WTC11 (cell line): ENCODE results near the gene LAMC1. TPM values are rescaled to one million over a fixed set of nuclear protein-coding genes. Genes with fewer than 3 reads are reported as not detected.

ENCODE experiments used
- ATAC-seq: fragments of 200-7000 bp; cut with Tn5 transposase; 2 replicates; pipeline ENCODE4 v1.10.0; 2021; ENCODE audit warnings: mild to moderate bottlenecking, moderate library complexity
- CTCF ChIA-PET: fragments of 300-600 bp; sonication (Branson Sonifier 250); formaldehyde crosslinking; loops from one replicate; lab custom pipeline; 2021; ENCODE audit warnings: antibody characterized with exemption; lab: Charles Lee
- POLR2A ChIA-PET: fragments of 350-600 bp; sonication (Branson Sonifier 250); formaldehyde crosslinking; loops from one replicate; lab custom pipeline; 2021; ENCODE audit warnings: antibody characterized with exemption; lab: Charles Lee
- DNase-seq: peaks from one replicate; pipeline ENCODE4 v3.0.0; 2021; ENCODE audit warnings: low spot score
- H3K27ac Mint-ChIP-seq: 2 replicates; pipeline ENCODE4 v1.8.0; 2021; ENCODE audit warnings: mixed read lengths
- H3K27me3 Mint-ChIP-seq: 2 replicates; pipeline ENCODE4 v1.8.0; 2021; ENCODE audit warnings: low read depth, mild to moderate bottlenecking, moderate library complexity, mixed read lengths
- H3K36me3 Mint-ChIP-seq: 2 replicates; pipeline ENCODE4 v1.8.0; 2021; ENCODE audit warnings: mixed read lengths
- H3K4me1 Mint-ChIP-seq: 2 replicates; pipeline ENCODE4 v1.8.0; 2022; ENCODE audit warnings: mixed read lengths
- H3K4me3 Mint-ChIP-seq: 2 replicates; pipeline ENCODE4 v1.8.0; 2021; ENCODE audit warnings: mild to moderate bottlenecking, moderate library complexity, mixed read lengths
- H3K9me3 Mint-ChIP-seq: 2 replicates; pipeline ENCODE4 v1.8.0; 2021; ENCODE audit warnings: mixed read lengths
- ETV6 ChIP-seq: sonication (generic); formaldehyde crosslinking; IDR thresholded peaks from 2 replicates; pipeline ENCODE4 v1.8.1; 2022; ENCODE audit warnings: mild to moderate bottlenecking, missing genetic modification reagents
- FOXK1 ChIP-seq: sonication (generic); formaldehyde crosslinking; IDR thresholded peaks from 2 replicates; pipeline ENCODE4 v1.8.0; 2022; ENCODE audit warnings: mild to moderate bottlenecking, moderate library complexity, missing genetic modification reagents
- GRHL2 ChIP-seq: fragments of 250-450 bp; sonication (Bioruptor Pico); IDR thresholded peaks from 2 replicates; pipeline ENCODE4 v1.8.0; 2022; ENCODE audit warnings: mild to moderate bottlenecking, moderate library complexity; ENCODE audit not compliant: insufficient replicate concordance, severe bottlenecking
- IRF2 ChIP-seq: sonication (generic); formaldehyde crosslinking; IDR thresholded peaks from 2 replicates; pipeline ENCODE4 v1.8.0; 2022; ENCODE audit warnings: low read depth, missing genetic modification reagents, borderline replicate concordance
- NR1H2 ChIP-seq: sonication (generic); formaldehyde crosslinking; IDR thresholded peaks from 2 replicates; pipeline ENCODE4 v1.9.0; 2021; ENCODE audit warnings: mild to moderate bottlenecking, moderate library complexity, missing genetic modification reagents
- SOX15 ChIP-seq: fragments of 250-450 bp; sonication (Bioruptor Pico); IDR thresholded peaks from 2 replicates; pipeline ENCODE4 v1.9.0; 2021; ENCODE audit warnings: mild to moderate bottlenecking
- SP1 ChIP-seq: sonication (generic); formaldehyde crosslinking; conservative IDR thresholded peaks from 2 replicates; pipeline ENCODE4 v1.8.1; 2022; ENCODE audit warnings: missing genetic modification reagents
- TCF7 ChIP-seq: sonication (generic); formaldehyde crosslinking; IDR thresholded peaks from 2 replicates; pipeline ENCODE4 v1.8.0; 2022; ENCODE audit warnings: mild to moderate bottlenecking, low read depth, missing genetic modification reagents, moderate library complexity
- TEAD1 ChIP-seq: sonication (generic); formaldehyde crosslinking; IDR thresholded peaks from 2 replicates; pipeline ENCODE4 v1.8.0; 2022; ENCODE audit warnings: mild to moderate bottlenecking, missing genetic modification reagents
- ZBTB21 ChIP-seq: sonication (generic); formaldehyde crosslinking; IDR thresholded peaks from 2 replicates; pipeline ENCODE4 v1.8.1; 2023; ENCODE audit warnings: mild to moderate bottlenecking, missing genetic modification reagents, borderline replicate concordance
- ZNF121 ChIP-seq: sonication (generic); formaldehyde crosslinking; IDR thresholded peaks from 2 replicates; pipeline ENCODE4 v1.8.0; 2023; ENCODE audit warnings: missing genetic modification reagents
- ZNF317 ChIP-seq: sonication (generic); formaldehyde crosslinking; IDR thresholded peaks from 2 replicates; pipeline ENCODE4 v1.8.1; 2023; ENCODE audit warnings: low read depth, mild to moderate bottlenecking, moderate library complexity, missing genetic modification reagents, borderline replicate concordance
- ZNF396 ChIP-seq: fragments of 250-450 bp; sonication (Bioruptor Pico); IDR thresholded peaks from 2 replicates; pipeline ENCODE4 v1.8.0; 2021; ENCODE audit warnings: mild to moderate bottlenecking, moderate library complexity, borderline replicate concordance
- total RNA-seq: library from RNA; stranded (reverse); gene quantifications from 3 replicates; pipeline ENCODE4 v1.2.3, GENCODE V29; 2021
- TF ChIP-seq, protein P1 (sequence below): fragments of 250-450 bp; sonication (Bioruptor Pico); IDR thresholded peaks from 2 replicates; pipeline ENCODE4 v1.9.0; 2021; ENCODE audit warnings: mild to moderate bottlenecking, borderline replicate concordance
- TF ChIP-seq, protein P2 (sequence below): sonication (generic); formaldehyde crosslinking; IDR thresholded peaks from 2 replicates; pipeline ENCODE4 v1.8.1; 2023; ENCODE audit warnings: mild to moderate bottlenecking, missing genetic modification reagents, borderline replicate concordance
- TF ChIP-seq, protein P3 (sequence below): fragments of 200-600 bp; IDR thresholded peaks from 2 replicates; pipeline ENCODE4 v1.8.0; 2022; ENCODE audit warnings: antibody characterized with exemption
- TF ChIP-seq, protein P4 (sequence below): sonication (generic); formaldehyde crosslinking; IDR thresholded peaks from 2 replicates; pipeline ENCODE4 v1.8.1; 2023; ENCODE audit warnings: mild to moderate bottlenecking, missing genetic modification reagents
- TF ChIP-seq, protein P5 (sequence below): sonication (generic); formaldehyde crosslinking; IDR thresholded peaks from 2 replicates; pipeline ENCODE4 v1.8.1; 2023; ENCODE audit warnings: mild to moderate bottlenecking, missing genetic modification reagents, moderate library complexity

The LAMC1 gene
- total RNA-seq, 1 experiment from 2014 or later, result 162 TPM

DNA sequence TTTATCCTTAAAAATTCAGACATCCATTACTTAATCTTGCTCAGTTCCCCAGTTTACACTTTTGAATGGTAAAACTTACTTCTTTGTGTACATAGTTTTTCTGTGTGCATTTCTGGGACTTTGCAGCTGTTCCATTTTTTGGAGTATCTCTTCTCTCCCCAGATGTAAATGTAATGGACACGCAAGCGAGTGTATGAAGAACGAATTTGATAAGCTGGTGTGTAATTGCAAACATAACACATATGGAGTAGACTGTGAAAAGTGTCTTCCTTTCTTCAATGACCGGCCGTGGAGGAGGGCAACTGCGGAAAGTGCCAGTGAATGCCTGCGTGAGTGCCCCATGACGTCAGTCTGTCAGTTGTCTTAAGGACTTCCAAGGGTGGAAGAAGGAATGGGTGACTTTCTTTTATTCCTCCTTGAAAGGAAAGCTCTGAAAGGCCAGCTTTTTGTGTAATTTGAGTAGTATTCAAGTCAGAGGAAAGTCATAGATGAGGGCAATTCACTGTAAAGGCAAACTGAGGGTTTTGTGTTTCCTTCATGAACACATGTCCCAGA is 87.2 kb downstream of the LAMC1 start (continued):
- TF ChIP-seq FOXK1 (CRISPR knock-in tag) (no peak), ZBTB21 (CRISPR knock-in tag) (no peak), ZNF121 (CRISPR knock-in tag) (no peak)
- TF ChIP-seq, protein P1, sequence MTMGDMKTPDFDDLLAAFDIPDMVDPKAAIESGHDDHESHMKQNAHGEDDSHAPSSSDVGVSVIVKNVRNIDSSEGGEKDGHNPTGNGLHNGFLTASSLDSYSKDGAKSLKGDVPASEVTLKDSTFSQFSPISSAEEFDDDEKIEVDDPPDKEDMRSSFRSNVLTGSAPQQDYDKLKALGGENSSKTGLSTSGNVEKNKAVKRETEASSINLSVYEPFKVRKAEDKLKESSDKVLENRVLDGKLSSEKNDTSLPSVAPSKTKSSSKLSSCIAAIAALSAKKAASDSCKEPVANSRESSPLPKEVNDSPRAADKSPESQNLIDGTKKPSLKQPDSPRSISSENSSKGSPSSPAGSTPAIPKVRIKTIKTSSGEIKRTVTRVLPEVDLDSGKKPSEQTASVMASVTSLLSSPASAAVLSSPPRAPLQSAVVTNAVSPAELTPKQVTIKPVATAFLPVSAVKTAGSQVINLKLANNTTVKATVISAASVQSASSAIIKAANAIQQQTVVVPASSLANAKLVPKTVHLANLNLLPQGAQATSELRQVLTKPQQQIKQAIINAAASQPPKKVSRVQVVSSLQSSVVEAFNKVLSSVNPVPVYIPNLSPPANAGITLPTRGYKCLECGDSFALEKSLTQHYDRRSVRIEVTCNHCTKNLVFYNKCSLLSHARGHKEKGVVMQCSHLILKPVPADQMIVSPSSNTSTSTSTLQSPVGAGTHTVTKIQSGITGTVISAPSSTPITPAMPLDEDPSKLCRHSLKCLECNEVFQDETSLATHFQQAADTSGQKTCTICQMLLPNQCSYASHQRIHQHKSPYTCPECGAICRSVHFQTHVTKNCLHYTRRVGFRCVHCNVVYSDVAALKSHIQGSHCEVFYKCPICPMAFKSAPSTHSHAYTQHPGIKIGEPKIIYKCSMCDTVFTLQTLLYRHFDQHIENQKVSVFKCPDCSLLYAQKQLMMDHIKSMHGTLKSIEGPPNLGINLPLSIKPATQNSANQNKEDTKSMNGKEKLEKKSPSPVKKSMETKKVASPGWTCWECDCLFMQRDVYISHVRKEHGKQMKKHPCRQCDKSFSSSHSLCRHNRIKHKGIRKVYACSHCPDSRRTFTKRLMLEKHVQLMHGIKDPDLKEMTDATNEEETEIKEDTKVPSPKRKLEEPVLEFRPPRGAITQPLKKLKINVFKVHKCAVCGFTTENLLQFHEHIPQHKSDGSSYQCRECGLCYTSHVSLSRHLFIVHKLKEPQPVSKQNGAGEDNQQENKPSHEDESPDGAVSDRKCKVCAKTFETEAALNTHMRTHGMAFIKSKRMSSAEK, result no peak

DNA sequence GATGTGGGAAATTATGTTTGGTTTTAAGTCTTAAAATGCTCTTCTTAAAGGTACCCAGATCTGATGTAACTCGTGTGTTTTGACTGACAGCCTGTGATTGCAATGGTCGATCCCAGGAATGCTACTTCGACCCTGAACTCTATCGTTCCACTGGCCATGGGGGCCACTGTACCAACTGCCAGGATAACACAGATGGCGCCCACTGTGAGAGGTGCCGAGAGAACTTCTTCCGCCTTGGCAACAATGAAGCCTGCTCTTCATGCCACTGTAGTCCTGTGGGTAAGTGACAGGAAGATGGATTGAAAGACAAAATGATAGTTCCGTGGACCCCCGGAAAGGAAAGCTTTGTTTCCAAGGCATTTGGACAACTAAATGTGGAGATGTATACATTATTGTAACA is 91.2 kb downstream of the LAMC1 start:
- no peaks in the 10 kb centered on the region for H3K9me3 Mint-ChIP-seq
- ChIA-PET POLR2A (no interaction called here), CTCF (no interaction called here)
- H3K4me3 Mint-ChIP-seq, result no peak overlapping the region
- ATAC-seq (no peak), DNase-seq (no peak)
- H3K27ac Mint-ChIP-seq, result no peak overlapping the region
- peaks cover 45% of the 10 kb centered on the region for H3K36me3 Mint-ChIP-seq
- no peaks in the 10 kb centered on the region for H3K27me3 Mint-ChIP-seq
- TF ChIP-seq, protein P2, sequence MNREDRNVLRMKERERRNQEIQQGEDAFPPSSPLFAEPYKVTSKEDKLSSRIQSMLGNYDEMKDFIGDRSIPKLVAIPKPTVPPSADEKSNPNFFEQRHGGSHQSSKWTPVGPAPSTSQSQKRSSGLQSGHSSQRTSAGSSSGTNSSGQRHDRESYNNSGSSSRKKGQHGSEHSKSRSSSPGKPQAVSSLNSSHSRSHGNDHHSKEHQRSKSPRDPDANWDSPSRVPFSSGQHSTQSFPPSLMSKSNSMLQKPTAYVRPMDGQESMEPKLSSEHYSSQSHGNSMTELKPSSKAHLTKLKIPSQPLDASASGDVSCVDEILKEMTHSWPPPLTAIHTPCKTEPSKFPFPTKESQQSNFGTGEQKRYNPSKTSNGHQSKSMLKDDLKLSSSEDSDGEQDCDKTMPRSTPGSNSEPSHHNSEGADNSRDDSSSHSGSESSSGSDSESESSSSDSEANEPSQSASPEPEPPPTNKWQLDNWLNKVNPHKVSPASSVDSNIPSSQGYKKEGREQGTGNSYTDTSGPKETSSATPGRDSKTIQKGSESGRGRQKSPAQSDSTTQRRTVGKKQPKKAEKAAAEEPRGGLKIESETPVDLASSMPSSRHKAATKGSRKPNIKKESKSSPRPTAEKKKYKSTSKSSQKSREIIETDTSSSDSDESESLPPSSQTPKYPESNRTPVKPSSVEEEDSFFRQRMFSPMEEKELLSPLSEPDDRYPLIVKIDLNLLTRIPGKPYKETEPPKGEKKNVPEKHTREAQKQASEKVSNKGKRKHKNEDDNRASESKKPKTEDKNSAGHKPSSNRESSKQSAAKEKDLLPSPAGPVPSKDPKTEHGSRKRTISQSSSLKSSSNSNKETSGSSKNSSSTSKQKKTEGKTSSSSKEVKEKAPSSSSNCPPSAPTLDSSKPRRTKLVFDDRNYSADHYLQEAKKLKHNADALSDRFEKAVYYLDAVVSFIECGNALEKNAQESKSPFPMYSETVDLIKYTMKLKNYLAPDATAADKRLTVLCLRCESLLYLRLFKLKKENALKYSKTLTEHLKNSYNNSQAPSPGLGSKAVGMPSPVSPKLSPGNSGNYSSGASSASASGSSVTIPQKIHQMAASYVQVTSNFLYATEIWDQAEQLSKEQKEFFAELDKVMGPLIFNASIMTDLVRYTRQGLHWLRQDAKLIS, result no peak
- TF ChIP-seq, protein P3, sequence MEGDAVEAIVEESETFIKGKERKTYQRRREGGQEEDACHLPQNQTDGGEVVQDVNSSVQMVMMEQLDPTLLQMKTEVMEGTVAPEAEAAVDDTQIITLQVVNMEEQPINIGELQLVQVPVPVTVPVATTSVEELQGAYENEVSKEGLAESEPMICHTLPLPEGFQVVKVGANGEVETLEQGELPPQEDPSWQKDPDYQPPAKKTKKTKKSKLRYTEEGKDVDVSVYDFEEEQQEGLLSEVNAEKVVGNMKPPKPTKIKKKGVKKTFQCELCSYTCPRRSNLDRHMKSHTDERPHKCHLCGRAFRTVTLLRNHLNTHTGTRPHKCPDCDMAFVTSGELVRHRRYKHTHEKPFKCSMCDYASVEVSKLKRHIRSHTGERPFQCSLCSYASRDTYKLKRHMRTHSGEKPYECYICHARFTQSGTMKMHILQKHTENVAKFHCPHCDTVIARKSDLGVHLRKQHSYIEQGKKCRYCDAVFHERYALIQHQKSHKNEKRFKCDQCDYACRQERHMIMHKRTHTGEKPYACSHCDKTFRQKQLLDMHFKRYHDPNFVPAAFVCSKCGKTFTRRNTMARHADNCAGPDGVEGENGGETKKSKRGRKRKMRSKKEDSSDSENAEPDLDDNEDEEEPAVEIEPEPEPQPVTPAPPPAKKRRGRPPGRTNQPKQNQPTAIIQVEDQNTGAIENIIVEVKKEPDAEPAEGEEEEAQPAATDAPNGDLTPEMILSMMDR, result no peak
- no peak for TF ChIP-seq SOX15 (CRISPR knock-in tag)
- TF ChIP-seq TCF7 (CRISPR knock-in tag), result no peak
- no peak for TF ChIP-seq ETV6 (CRISPR knock-in tag)
- no peak for TF ChIP-seq NR1H2 (CRISPR knock-in tag)
- TF ChIP-seq TEAD1, result no peak
- no peak for TF ChIP-seq IRF2 (CRISPR knock-in tag)
- TF ChIP-seq SP1, result no peak
- no peak for TF ChIP-seq GRHL2
- peaks cover 10% of the 10 kb centered on the region for H3K4me1 Mint-ChIP-seq

DNA sequence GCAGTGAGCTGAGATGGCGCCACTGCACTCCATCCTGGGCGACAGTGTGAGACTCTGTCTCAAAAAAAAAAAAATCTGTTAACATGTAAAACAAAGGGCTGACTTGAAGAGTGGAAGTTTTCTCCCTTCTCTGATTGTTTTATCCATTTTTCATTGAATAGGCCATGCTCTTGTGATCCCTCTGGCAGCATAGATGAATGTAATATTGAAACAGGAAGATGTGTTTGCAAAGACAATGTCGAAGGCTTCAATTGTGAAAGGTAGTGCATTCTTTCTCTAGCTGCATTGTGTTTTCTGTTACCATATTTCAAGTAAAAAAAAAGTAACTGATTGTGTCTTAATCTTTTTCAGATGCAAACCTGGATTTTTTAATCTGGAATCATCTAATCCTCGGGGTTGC is 93.2 kb downstream of the LAMC1 start:
- no peak for DNase-seq
- no peak for ATAC-seq
- Mint-ChIP-seq H3K4me1 (no peaks in the 10 kb centered on the region), H3K27me3 (no peaks in the 10 kb centered on the region), H3K36me3 (peaks cover 50% of the 10 kb centered on the region), H3K4me3 (no peak overlapping the region), H3K27ac (no peak overlapping the region), H3K9me3 (no peaks in the 10 kb centered on the region)
- CTCF ChIA-PET, result no interaction called here
- POLR2A ChIA-PET, result no interaction called here
- TF ChIP-seq, protein P3, result no peak
- TF ChIP-seq, protein P4, sequence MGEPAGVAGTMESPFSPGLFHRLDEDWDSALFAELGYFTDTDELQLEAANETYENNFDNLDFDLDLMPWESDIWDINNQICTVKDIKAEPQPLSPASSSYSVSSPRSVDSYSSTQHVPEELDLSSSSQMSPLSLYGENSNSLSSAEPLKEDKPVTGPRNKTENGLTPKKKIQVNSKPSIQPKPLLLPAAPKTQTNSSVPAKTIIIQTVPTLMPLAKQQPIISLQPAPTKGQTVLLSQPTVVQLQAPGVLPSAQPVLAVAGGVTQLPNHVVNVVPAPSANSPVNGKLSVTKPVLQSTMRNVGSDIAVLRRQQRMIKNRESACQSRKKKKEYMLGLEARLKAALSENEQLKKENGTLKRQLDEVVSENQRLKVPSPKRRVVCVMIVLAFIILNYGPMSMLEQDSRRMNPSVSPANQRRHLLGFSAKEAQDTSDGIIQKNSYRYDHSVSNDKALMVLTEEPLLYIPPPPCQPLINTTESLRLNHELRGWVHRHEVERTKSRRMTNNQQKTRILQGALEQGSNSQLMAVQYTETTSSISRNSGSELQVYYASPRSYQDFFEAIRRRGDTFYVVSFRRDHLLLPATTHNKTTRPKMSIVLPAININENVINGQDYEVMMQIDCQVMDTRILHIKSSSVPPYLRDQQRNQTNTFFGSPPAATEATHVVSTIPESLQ, result no peak
- TF ChIP-seq ZNF396 (CRISPR knock-in tag) (no peak), ZNF317 (no peak), FOXK1 (CRISPR knock-in tag) (no peak)
- TF ChIP-seq, protein P5, sequence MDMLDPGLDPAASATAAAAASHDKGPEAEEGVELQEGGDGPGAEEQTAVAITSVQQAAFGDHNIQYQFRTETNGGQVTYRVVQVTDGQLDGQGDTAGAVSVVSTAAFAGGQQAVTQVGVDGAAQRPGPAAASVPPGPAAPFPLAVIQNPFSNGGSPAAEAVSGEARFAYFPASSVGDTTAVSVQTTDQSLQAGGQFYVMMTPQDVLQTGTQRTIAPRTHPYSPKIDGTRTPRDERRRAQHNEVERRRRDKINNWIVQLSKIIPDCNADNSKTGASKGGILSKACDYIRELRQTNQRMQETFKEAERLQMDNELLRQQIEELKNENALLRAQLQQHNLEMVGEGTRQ, result no peak
